GM12891 (cell line): ENCODE measurements around the gene TAPBP.
A peak's percentile ranks its signal among the peaks of the same experiment; 100 is the strongest.

Experiments
- PAX5 ChIP-seq: IDR thresholded peaks from 2 replicates; pipeline ENCODE4 v1.6.1; 2011; ENCODE audit warnings: low read length, moderate library complexity, mild to moderate bottlenecking; ENCODE audit not compliant: insufficient read depth, severe bottlenecking
- POLR2A ChIP-seq: IDR thresholded peaks from 2 replicates; pipeline ENCODE4 v1.6.1; 2011; ENCODE audit warnings: low read depth, low read length, control low read depth
- POLR2AphosphoS5 ChIP-seq: IDR thresholded peaks from 2 replicates; pipeline ENCODE4 v1.6.1; 2011; ENCODE audit warnings: low read depth, low read length, control low read depth
- TAF1 ChIP-seq: IDR thresholded peaks from 2 replicates; pipeline ENCODE4 v1.6.1; 2011; ENCODE audit warnings: low read depth, low read length, control low read depth

GRCh38 chr6:33313709-33314514 is at the start of gene TAPBP:
- TF ChIP-seq POLR2AphosphoS5 = peak; percentile 79
- TF ChIP-seq PAX5 = no peak
- TF ChIP-seq POLR2A = peak; percentile 86
- TF ChIP-seq TAF1 = peak; percentile 86
